ENCODE data around the gene TMTC4. TPM values are rescaled to one million over a fixed set of nuclear protein-coding genes. Genes with fewer than 3 reads are reported as not detected.
"Not testable (repeated sequence)": the region's sequence is repeated elsewhere in the genome, so short reads cannot be mapped to it uniquely, and the experiment has no call there.

The TMTC4 gene, protein sequence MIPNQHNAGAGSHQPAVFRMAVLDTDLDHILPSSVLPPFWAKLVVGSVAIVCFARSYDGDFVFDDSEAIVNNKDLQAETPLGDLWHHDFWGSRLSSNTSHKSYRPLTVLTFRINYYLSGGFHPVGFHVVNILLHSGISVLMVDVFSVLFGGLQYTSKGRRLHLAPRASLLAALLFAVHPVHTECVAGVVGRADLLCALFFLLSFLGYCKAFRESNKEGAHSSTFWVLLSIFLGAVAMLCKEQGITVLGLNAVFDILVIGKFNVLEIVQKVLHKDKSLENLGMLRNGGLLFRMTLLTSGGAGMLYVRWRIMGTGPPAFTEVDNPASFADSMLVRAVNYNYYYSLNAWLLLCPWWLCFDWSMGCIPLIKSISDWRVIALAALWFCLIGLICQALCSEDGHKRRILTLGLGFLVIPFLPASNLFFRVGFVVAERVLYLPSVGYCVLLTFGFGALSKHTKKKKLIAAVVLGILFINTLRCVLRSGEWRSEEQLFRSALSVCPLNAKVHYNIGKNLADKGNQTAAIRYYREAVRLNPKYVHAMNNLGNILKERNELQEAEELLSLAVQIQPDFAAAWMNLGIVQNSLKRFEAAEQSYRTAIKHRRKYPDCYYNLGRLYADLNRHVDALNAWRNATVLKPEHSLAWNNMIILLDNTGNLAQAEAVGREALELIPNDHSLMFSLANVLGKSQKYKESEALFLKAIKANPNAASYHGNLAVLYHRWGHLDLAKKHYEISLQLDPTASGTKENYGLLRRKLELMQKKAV
- total RNA-seq: 20.1 and 44.8 TPM in 2 replicates

DNA sequence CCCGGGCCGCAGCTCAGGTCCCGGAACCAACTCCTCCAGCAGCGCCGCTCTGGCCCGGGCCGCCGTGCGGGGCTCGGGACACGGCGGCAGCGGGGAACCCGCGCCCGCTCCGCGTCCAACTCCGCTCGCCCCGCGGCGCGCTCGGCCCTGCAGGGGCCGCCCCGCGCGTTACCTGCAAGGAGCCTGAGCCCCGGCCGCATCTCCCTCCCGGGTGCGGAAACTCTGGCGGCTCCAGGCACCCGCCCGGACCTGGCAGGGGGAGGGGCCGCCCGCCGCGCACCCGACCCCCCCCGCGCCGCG, at the start of gene TMTC4:
Gene TMTC4 (minus strand): TSS at position 224 of the 300 bp plus-strand sequence. CDS start 4,433 bp downstream, outside the sequence.
- DNase-seq: no peak

DNA sequence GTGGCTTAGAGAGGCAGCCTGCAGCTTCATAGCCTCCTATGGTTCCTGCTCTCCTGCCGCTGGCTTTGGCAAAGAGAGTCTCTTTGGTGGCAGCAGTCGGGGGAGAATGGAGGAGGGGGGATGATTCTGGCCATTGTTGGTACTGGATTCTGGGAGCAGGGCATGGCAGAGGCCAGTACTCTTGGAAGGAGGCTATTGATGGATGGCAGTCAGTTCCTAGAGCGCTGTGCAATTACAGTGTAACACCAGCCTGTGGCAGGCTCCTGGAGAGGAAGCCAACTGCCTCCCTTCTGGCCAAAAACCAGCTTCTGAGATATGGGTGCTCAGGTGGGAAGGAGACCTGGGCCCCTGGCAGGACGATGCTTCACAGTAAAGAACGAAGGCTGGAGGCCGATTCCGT, 47.9 kb upstream of the TMTC4 start:
- no peak for DNase-seq

DNA sequence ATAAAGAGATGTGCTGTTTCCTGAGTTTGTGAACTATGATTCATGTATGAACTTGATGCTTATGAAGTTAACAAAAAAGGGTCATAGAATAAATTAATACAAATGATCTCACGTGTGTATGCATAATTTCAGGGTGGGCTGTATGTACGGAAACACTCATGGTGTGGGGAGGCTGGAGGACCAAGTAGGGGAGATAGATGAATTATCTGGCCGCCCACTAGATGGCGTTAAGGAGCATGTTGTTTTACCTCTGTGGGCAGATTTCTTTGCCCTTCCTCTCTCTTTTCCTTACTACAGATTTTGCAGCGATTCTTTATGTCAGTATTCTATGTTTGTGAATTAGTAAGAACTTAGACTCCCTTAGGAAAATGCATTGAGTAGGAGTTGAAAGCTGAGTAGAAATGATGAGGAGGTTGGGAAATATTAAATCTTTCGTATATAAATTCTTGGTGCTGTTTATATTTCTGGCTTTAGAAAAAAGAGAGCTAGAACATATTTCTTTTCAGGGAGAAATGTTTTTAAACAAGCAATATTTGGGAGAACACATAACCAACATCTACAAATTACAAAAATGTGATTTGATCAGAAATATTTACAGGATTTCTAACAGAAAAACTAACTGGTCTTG, 47.4 kb upstream of the TMTC4 start:
- peak; percentile 78 for DNase-seq

DNA sequence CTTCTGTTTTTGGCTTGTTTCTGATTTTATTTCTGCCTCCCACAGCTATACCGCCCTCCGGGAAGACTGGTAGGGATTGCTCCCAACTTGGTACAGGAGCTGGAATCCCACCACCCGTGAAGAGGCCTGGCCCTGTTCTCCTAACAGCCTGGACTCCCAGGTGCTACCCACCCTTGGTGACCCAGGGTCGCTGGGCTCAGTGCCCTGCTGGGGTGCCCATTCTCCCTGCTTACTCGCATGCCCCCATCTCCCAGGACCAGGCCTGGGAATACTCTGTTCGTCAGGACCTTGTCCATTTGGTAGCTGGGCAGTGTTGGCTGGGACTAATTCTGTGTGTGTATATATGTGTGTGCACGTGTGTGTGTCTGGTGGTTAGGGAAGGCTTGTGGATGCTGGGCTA, 41.0 kb upstream of the TMTC4 start:
- DNase-seq: no peak

DNA sequence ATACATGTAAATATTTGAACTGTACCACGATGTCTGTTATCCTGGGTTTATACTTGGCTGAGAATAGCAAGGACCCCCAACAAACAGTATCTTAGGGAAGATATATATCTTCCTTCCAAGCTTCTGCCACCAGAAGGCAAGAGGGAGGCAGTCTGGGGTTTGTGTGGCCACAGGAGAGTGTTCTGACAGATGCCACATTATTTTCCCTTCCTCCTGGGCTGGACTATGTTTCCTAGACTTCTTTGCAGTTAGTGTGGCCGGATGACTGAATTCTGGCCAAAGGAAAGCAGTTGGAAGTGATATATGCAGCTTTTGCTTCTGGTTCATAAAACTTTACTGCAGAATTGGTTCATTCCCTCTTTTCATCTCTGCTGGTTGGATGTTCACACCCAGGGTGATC, 39.9 kb upstream of the TMTC4 start:
- no peak for DNase-seq

DNA sequence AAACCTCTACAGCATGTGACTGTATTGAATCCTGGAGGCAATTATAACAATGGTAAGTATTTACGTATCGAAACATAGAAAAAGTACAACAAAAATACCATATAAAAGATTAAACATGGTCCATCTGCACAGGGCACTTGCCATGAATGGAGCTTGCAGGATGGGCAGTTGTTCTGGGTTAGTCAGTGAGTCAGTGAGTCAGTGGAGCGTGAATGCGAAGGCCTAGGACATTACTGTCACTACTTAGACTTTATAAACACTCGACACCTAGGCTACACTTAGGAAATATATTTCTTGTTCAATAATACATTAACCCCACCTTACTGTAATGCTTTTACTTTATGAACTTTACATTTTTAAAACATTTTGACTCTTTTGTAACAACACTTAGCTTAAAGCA, 35.6 kb upstream of the TMTC4 start:
- no peak for DNase-seq

DNA sequence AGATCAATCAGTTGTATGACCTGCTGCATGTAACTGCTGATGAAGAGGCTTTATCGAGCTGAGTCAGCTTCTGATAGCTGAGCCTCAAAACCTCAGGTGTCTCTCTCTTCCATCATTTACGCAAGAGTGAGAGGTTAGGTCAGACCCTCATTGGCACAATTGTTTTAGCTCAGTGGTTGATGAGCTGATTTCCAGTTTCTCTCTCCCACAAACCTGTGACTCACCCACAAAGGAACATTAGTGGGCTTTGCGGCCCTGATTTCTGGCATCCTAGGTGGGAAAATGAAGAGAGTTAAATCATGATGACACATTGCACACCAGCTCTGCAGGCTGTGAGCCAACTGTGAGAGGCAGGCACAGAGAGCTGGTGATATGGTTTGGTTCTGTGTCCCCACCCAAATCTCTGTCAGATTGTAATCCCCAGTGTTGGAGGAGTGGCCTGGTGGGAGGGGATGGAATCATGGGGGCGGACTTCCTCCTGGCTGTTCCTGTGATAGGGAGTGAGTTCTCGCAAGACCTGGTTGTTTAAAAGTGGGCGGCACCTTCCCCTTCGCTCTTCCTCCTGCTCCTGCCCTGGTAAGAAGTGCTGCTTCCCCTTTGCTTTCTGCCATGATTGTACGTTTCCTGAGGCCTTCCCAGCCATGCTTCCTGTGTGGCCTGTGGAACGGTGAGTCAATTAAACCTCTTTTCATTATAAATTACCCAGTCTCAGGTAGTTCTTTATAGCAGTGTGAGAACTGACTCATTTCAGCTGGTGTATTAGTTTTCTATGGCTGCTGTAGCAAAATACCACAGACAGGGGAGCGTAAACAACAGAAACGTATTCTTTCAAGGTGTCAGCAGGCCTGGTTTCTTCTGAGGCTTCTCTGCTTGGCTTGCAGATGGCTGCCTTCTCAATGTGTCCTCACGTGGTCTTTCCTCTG, 33.5 kb upstream of the TMTC4 start:
- no peak for DNase-seq

DNA sequence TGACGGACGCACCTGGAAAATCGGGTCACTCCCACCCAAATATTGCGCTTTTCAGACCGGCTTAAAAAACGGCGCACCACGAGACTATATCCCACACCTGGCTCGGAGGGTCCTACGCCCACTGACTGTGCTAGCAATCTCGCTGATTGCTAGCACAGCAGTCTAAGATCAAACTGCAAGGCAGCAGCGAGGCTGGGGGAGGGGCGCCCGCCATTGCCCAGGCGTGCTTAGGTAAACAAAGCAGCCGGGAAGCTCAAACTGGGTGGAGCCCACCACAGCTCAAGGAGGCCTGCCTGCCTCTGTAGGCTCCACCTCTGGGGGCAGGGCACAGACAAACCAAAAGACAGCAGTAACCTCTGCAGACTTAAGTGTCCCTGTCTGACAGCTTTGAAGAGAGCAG, 23.7 kb upstream of the TMTC4 start:
- not testable (repeated sequence) for DNase-seq

DNA sequence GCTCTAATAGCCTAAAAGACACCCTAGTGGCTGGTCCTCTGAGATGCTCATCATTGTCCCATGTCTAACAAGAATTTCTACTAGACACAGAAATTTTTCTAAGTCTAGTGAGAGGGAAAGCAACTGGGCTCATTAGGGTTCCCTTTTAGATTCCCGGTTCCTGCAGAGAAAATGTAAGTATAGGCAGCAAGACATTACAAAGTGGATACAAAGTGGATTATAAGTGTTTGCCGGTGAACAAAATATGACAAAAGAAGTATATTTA, 20.8 kb upstream of the TMTC4 start:
- no peak for DNase-seq

DNA sequence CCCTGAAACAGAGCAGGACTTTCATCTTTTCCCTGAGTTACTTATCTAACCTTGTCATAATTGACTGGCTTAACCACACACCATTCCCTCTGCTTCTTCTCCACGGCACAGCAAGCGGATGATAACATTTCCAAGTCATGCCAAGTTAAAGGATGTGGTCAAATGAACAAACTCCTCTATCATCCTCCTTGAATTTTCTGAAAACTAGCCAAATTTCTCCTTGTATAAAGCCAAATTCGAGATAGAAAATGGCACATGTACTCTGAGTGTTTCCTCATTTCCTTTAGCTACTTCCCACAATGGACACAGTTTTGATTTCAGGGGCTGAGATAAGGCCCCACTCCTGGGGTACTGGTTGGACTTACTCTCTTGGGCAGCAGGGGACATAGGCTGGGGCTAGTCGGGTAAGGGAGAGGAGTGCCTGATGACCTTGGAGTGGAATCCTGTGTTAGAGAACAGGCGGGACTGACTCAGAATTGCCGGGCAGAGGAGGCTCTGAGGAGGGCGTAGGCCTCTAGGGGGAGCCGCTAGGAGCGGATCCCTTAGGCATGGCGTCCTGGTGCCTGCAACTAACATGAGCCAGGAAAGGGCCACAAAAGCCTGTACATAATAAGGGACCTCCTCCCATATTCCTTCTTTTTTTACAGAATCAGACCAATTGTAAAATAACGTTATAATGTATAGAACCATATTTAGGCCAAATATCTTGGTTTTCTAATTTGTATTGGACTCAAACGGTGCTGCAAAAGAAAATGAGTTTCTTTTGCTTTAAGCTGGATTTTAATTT, 20.3 kb upstream of the TMTC4 start:
- peak; percentile 58 for DNase-seq

DNA sequence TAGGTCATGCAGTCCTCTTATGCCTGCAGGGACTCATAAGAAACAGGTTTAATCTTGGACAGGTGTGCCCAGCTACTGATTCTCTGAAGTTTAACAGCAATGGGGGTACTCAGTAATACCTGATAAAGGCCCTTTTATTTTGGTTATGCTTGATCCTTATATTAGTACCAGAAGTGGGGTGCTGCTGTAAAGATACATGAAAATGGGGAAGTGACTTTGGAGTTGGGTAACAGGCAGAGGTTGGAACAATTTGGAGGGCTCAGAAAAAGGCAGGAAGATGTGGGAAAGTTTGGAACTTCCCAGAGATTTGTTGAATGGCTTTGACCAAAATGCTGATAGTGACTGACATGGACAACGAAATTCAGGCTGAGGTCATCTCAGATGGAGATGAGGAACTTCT, 14.6 kb upstream of the TMTC4 start:
- DNase-seq: no peak

DNA sequence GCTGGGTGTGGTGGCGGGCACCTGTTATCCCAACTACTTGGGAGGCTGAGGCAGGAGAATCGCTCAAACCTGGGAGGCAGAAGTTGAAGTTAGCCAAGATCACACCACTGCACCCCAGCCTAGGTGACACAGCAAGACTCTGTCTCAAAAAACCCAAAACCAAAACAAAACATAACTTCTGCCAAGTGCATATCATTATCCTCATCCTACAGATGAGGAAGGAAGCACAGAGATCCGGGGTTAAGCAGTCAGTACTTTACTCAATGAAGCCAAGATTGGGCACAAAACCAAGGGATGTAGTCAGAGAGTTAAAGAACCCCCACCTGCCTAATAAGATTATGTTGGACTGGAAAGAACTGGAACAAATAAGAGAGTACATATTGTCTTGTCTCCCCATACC, 5.5 kb upstream of the TMTC4 start:
- DNase-seq: no peak

DNA sequence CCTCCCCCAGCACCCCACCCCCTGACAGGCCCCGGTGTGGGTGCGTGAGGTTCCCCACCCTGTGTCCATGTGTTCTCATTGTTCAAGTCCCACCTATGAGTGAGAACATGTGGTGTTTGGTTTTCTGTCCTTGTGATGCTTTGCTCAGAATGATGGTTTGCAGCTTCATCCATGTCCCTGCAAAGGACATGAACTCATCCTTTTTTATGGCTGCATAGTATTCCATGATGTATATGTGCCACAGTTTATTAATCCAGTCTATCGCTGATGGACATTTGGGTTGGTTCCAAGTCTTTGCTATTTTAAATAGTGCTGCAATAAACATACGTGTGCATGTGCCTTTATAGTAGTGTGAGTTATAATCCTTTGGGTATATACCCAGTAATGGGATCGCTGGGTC, 2.5 kb upstream of the TMTC4 start:
- DNase-seq: not testable (repeated sequence)

DNA sequence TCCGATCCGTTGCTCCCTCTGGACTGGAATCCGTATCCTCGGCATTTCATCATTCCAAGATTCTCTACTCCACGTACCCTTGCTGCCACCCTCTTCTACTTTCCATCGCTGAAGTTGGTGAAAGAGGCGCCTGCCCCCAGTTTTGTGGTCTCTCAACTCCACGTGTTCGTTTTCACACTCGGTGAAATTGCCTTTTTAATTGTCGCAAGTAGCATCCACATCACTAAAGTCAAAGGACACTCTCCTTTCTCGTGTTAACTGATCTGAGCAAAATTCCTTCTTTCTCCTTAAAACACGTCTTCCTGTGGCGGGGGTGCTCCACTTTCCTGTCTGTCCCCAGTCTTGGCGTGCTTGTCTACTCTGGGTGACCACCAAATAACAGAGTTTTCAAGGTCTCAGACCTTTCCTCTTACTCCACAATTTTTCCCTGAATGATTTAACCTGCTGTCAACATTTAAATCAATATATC, 1.1 kb upstream of the TMTC4 start:
- peak; percentile 16 for DNase-seq

DNA sequence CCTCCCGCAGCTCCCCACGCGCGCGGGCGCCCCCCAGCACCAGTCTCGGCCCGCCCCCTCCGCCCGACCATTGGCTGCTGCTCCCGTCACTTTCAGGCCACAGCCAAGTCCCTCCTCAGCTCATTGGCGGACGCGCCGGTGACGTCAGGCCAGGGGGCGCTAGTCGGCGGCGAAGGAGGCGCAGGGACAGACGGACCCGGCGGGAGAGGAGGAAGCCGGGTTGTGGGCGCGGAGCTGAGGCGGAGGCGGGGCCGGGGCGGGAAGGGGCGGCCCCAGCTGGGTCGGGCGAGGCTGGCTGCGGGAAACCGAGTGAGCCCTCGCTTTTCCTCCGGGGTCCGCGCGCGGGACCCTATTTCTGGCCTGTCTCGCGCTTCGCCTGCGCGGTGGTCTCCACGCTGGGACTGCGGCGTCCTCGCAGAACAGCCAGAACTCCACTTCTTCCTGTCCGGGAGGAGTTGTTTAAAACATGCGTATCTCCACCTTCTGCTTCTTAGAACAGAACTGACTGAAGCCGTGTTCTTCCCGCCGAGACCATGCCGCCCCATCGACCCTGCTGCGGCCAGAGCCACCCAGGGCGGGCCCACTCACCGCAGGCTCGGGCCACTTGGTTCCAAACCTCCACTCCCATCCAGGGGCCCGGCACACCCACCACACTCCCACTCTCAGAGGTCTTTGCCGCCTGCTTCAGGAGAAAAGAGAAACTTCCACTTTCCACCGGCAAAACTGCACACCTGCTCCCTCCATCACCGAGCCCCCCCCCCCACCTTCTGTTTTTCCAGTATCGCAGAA, 471 bp upstream of the TMTC4 start:
- peak; percentile 99 for DNase-seq

DNA sequence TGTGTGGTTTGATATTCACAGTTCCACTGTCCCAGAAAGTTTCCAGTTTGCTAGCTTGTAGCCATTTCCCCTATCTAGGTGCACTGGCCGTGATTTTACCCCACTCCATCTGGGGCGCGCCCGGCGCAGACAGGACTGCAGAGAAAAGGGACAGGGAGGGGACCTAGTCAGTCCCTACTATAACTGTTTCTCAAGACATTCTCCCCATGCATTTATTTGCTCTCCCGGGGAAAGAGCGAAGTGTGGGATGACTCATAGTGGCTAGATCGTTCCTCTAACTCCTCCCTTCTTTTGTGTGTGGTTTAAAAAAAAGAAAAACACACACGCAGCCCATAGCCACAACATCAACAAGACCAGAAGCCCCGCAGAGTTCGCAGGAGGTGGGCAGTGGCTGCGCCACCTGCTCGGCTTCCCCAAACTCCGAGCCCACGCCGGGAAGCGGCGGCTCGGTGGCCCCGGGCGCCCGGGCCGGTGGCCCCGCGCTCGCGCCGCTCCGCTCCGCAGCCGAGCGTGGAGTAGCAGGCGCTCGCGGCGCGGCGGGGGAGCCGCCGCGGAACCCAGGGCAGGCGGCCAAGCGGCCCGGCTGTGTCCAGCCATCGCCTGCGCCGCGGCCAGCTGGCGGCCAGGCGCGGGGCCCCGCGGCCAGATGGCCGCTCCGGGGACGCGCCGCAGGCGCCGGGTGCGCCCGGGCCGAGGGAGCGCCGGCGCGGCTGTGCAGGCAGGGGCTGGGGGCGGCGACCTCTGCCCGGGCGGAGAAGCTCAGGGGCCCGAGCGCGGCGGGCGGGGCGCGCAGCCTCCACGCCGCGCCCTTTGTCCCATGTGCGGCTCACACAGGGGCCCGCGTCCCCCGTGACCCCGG, 653 bp downstream of the TMTC4 start:
- peak; percentile 91 for DNase-seq

DNA sequence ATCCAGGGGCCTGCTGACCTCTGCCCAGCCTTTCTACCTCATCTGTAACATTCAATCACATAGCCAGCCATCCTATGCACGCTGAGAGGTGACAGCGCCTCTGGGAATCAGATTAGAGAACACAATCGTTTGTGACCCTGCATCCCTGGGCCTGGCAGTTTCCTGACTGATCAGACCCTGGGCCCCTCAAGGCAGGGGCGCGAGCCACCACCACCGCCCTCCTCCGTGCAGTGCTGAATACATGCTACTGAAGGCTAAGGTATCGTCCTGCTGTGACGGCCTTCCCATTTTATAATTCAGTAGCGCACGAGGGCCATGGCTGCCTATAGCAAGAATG, 1.3 kb downstream of the TMTC4 start:
- DNase-seq: no peak

DNA sequence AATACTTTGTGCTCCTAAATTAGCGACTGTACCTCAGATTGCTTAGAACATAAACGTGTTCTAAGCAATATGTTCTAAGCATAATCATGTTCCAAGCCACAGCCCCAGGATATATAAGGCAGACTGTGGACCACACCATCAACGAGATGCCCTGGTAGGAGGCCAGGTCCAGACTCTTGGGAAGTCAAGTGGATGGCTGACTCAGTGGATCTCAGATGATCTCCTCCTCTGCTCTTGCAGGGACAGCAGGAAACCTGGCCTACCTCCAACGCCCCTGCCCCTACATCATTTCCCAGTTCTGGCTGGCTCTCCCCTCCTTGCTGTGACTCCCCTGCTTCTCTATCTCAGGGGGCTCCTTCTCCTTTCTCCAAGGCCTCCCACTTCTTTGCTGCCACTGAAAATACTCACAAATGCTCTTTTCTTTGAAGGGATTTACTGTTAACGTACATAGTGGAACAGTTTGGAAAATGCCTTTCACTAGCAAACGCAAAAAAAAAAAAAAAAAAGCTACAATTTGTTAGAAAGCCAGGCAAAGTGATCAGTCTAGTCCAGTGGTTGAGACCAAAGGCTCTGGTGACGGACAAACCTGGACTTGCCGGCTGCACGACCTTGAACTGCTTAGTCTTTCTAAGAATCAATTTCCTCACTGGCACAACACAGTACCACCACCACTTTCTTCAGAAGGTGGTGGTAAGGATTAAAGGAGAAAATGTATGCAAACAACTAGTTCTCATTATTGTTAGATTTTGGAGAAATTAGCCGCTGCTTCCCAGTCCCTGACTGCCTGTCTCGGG, 3.0 kb downstream of the TMTC4 start:
- no peak for DNase-seq

DNA sequence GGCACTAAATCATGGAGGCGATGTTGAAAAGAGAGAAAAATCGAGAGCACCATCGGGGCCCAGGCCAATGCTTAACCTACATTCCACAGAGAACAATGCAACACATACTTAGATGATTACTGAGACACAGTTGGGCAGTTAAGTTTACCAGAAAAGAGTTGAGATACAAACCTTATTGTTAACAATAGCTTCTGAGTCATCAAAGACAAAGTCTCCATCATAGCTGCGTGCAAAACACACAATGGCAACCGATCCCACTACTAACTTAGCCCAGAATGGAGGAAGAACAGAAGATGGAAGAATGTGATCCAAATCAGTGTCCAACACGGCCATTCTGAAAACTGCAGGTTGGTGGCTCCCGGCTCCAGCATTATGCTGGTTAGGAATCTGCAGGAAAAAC, 6.2 kb downstream of the TMTC4 start:
- DNase-seq: peak; percentile 88
